HG03342 (cell line): ENCODE measurements around the gene CALN1.

Source experiments
- ATAC-seq: cut with Tn5 transposase; IDR thresholded peaks from one replicate; pipeline ENCODE4 v1.9.1; 2021; ENCODE audit warnings: mild to moderate bottlenecking, moderate library complexity; ENCODE audit not compliant: unreplicated experiment

Gene CALN1

GRCh38 chr7:72190919-72191318, 221.2 kb downstream of the CALN1 start:
- no peak for ATAC-seq

GRCh38 chr7:72190146-72190545, 222.0 kb downstream of the CALN1 start:
- no peak for ATAC-seq

- ATAC-seq = no peak
These were observed 225.0 kb downstream of the CALN1 start for GRCh38 chr7:72187179-72187578.

- ATAC-seq = no peak
These were observed 228.3 kb downstream of the CALN1 start for GRCh38 chr7:72183835-72184234.

- no peak for ATAC-seq
These were observed 230.1 kb downstream of the CALN1 start for GRCh38 chr7:72182036-72182435.

GRCh38 chr7:72176875-72177274, 235.3 kb downstream of the CALN1 start:
- no peak for ATAC-seq

- no peak for ATAC-seq
These were observed 241.7 kb downstream of the CALN1 start for GRCh38 chr7:72170475-72170874.

GRCh38 chr7:72163271-72163670, 248.9 kb downstream of the CALN1 start:
- no peak for ATAC-seq

GRCh38 chr7:72161534-72161933, 250.6 kb downstream of the CALN1 start:
- ATAC-seq = no peak

- ATAC-seq = no peak
These were observed 252.2 kb downstream of the CALN1 start for GRCh38 chr7:72159911-72160310.

- no peak for ATAC-seq
These were observed 255.5 kb downstream of the CALN1 start for GRCh38 chr7:72156671-72157070.

GRCh38 chr7:72153132-72153512, 259.0 kb downstream of the CALN1 start:
- no peak for ATAC-seq

- ATAC-seq = no peak
These were observed 259.7 kb downstream of the CALN1 start for GRCh38 chr7:72152161-72153131.

- ATAC-seq = no peak
These were observed 271.6 kb downstream of the CALN1 start for GRCh38 chr7:72140566-72140965.

- ATAC-seq = no peak
These were observed 285.0 kb downstream of the CALN1 start for GRCh38 chr7:72127136-72127535.

GRCh38 chr7:72123913-72124312, 288.2 kb downstream of the CALN1 start:
- no peak for ATAC-seq

GRCh38 chr7:72118366-72118765, 293.8 kb downstream of the CALN1 start:
- no peak for ATAC-seq

- no peak for ATAC-seq
These were observed 298.0 kb downstream of the CALN1 start for GRCh38 chr7:72114129-72114528.

- ATAC-seq = no peak
These were observed 299.1 kb downstream of the CALN1 start for GRCh38 chr7:72112992-72113391.

- ATAC-seq = no peak
These were observed 299.6 kb downstream of the CALN1 start for GRCh38 chr7:72112530-72112929.

GRCh38 chr7:72111086-72111485, 301.1 kb downstream of the CALN1 start:
- no peak for ATAC-seq

GRCh38 chr7:72109566-72109965, 302.6 kb downstream of the CALN1 start:
- ATAC-seq = no peak

GRCh38 chr7:72106405-72106804, 305.7 kb downstream of the CALN1 start:
- no peak for ATAC-seq
